HG03520 (cell line): Measurements from ENCODE around the gene PGGHG.
"Not testable (repeated sequence)": the region's sequence is repeated elsewhere in the genome, so short reads cannot be mapped to it uniquely, and the experiment has no call there.

ENCODE experiments used
- ATAC-seq: cut with Tn5 transposase; IDR thresholded peaks from one replicate; pipeline ENCODE4 v1.9.1; 2021; ENCODE audit warnings: mild to moderate bottlenecking, moderate library complexity; ENCODE audit not compliant: unreplicated experiment

Gene PGGHG

DNA sequence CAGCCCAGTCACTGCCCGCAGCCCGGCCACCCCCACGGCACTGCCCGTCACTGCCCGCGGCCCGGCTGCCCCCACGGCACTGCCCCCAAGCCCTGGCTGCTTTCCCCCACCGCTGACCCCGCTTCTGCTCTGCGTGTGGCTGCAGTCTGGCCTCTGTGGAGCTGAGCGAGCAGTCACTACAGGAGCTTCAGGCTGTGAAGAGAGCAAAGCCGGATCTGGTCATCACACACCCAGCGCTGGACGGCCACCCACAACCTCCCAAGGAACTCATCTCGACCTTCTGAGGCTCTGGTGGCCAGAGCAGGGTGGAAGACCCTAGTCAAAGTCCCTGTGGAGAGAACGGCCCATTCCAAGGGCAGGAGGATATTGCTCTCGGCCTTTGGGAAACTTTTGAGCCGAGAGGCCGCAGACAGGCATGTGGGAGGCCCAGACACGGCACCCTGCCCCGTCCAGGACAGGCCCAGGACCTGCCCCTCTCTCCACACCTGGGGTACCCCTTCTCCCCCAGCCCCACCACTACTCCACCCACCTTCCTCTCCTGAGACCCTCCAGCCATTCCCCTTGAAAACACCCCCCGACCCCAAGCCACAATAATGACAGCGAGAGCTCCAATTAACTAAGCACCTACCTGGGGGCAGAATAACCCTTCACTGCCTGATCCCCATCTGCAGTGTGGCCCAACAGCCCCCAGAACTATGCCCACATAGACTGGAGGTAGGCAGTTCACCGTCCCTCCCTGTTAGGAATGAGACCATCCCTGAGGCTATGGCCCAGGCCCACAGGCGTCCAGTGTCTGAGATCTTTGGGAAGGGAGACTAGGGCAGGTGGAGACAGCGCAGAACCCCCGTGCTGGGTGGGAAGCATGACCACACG lies 3.7 kb upstream of the PGGHG start:
- ATAC-seq = no peak

DNA sequence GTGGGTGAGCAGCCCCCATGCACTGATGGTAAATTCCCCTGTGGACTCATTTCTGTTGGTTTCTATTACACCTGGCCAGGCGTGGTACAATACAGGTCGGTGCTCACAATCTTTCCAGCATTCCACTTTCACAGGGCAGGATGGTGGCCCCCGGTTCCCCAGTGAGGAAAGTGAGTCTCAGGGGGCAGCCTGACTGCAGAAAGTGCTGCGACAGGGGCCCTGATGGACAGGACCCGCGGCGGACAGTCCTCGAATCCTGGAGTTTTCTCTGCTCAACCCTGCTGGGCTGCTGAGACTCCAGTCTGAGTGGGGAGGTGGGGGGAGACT lies 3.1 kb upstream of the PGGHG start:
- no peak for ATAC-seq

DNA sequence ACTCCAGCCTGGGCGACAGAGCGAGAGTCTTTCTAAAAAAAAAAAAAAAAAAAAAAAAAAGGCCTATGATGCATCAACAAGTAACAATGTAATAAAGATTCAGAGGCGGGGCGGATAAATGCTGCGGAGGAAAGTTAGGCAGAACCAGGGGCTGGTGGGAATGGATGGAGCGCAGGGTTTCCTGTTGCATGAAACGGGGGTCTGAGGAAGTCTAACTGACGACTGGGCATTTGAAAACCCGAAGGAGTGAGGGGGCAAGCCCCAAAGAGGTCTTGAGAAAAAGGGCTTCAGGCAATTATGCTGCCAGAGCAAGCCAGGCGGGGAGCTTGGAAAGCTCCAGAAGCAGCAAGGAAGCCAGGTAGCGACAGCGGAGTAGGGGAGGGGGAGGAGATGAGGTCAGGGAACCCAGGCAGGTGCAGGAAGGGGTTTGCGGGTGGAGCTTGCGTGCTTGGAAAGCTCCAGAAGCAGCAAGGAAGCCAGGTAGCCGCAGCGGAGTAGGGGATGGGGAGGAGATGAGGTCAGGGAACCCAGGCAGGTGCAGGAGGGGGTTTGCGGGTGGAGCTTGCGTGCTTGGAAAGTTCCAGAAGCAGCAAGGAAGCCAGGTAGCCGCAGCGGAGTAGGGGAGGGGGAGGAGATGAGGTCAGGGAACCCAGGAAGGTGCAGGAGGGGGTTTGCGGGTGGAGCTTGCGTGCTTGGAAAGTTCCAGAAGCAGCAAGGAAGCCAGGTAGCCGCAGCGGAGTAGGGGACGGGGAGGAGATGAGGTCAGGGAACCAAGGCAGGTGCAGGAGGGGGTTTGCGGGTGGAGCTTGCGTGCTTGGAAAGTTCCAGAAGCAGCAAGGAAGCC lies 1.7 kb upstream of the PGGHG start:
- ATAC-seq = not testable (repeated sequence)

DNA sequence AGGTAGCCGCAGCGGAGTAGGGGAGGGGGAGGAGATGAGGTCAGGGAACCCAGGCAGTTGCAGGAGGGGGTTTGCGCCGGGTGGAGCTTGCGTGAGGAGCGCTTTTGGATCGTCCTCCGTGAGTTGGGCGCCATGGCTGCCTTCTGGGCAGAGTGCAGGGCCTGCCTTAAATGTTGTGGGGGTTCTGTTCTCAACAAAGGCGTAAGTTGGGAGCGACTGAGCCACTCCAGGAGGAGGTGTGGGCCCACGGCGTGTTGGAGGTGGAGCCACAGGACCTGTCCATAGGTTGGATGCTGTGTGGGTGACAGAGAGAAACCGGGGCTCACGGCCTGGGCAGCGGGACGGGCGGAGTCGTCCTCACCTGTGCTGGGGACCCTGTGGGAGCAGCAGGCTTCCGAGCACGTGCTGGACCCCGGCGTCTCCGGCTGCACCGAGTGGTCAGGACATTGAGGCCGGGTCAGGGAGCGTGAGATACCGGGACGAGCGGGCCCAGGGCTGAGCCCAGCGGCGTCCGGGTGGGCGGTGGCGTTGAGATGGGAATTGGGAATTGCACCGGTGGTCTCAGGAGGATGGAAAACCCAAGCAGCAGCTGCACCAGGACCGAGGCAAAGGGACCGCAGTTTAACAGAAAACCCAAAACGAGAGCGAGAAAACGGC lies 977 bp upstream of the PGGHG start:
- no peak for ATAC-seq

DNA sequence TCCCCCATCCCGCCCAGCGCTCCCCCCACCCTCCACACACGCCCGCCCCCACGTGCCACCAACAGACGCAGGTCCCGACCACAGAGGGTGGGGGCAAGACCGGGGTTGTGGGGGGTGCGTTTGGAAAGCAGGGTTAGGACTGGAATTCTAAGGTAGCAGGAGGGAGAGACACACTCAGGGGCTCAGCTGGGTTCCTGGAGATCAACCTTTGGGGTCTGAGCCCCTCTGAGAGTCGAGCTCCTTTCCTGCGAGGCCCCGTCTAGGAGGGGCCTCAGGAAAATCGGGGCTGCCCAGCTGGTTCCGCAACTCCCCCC lies 429 bp downstream of the PGGHG start:
- ATAC-seq = no peak

DNA sequence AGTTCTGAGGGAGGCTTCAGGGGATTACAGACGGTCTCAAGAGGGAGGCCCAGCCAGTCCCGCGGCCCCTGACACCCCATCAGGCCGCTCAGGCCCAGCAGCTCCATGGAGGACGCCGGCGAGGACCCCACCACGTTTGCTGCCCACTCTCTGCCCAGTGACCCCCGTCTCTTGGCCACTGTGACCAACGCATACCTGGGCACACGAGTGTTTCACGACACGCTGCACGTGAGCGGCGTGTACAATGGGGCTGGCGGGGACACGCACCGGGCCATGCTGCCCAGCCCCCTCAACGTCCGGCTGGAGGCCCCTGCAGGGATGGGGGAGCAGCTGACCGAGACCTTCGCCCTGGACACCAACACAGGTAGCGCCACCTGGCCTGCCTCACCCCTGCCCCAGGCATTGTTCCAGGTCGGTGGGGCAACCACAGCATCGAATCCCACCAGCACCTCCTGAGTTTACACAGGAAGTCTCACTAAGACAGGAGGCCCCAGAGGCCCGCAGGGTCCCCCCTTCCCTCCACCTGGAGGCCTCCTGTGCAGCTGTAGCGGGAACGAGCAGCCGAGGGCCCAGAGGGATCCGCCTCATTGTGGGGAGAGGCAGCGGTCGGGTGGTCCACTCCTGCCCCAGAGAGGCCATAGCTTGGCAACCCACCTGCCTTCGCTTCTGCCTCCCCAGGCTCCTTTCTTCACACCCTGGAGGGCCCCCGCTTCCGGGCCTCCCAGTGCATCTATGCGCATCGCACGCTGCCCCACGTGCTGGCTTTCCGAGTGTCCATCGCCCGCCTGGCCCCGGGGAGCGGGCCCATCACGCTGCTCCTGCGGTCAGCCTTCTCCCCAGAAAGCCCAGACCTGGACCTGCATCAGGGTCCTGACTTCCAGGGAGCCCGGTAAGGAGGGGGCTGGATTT lies 1.0 kb downstream of the PGGHG start:
- no peak for ATAC-seq

DNA sequence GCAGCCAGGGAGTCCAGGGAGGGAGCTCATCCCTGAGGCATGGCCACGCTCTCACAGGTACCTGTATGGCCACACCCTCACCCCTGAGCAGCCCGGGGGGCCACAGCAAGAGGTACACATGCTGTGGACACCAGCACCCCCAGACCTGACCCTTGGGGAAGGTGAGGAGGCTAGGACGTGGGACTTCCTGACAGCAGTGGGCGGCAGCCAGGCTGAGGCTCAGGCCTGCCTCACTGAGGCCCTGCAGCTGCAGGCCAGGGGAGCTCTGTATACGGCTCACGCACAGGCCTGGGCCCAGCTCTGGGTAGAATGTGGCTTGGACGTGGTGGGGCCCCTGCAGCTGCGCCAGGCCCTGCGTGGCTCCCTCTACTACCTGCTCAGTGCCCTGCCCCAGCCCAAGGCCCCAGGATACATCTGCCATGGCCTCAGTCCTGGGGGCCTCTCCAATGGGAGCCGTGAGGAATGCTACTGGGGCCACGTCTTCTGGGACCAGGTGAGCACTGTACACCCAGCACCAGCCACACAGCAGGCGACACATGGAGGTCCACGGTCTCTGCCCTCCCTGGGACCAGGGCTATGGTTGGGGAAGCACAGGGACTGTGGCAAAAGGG lies 1.8 kb downstream of the PGGHG start:
- no peak for ATAC-seq

DNA sequence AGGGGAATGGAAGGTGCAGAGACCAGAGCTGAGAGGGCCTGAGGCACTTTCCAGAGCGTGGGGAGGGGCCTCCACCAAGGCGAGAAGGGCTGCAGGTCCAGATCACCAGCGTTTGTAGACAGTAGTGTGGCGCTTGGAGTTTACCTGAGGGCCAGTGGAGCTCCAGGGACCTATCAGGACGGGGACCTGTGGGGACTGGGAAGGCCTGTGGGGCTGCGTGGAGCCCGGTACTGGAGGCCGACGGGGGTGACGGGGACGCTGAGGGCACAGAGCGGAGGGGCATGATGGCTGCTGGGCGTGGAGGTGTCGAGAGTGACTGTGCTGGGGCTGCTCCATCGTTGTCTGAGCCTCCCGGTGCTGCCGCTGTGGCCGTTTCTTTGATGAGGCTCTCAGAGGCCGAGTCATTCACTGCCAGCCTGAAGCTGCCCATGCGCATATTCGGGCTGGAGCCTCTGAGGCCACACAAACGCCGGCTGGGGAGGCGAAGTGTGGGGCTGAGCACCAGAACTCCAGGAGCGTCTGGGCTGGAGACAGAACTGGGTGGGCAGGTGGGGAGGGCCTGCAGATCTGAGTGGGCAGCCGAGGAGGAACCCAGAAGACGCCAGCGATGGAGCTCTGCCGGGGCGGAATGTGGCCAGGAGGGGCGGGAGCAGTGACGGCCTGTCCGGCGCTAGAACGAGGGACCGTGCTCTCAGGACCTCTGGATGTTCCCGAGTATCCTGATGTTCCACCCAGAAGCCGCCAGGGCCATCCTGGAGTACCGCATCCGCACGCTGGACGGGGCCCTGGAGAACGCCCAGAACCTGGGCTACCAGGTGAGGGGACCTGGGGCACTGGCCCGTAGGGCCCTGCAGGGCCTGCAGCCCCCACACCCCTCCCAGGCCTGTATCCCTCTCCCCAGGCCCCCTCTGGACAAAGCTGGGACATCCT lies 2.6 kb downstream of the PGGHG start:
- no peak for ATAC-seq

DNA sequence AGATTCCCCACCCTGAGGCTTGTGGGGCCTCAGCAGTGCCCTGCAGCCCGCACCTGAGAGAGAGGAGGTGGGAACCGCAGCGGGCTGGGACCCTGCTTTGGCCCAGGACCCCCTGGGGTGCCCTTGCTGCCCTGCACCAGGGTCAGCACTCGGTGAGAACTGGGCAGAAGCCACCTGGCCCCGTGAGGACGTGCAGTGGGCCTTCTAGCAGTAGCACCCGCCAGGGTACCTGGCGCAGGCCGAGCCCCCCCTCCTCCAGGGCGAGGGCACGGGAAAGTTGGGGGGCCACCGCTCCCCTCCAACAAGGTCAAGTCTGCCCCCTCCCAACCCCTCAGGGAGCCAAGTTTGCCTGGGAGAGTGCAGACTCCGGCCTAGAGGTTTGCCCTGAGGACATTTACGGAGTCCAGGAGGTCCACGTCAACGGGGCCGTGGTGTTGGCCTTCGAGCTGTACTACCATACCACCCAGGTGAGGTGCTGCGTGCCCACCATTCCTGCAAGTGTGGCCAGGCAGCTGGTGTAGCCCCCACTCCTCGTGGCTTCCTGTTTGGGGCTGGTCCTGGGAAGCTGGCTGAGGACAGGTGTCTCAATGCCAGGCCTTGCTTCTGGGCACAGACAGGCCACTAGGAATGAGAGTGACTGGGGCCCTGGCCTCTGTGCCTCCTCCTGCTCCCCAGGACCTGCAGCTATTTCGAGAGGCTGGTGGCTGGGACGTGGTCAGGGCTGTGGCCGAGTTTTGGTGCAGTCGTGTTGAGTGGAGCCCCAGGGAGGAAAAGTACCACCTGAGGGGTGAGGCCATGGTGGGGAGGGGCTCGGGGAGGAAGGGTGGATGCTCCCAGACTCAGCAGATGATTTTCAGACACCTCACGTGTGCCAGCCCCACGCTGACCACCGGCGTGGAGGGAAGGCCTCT lies 3.5 kb downstream of the PGGHG start:
- no peak for ATAC-seq

DNA sequence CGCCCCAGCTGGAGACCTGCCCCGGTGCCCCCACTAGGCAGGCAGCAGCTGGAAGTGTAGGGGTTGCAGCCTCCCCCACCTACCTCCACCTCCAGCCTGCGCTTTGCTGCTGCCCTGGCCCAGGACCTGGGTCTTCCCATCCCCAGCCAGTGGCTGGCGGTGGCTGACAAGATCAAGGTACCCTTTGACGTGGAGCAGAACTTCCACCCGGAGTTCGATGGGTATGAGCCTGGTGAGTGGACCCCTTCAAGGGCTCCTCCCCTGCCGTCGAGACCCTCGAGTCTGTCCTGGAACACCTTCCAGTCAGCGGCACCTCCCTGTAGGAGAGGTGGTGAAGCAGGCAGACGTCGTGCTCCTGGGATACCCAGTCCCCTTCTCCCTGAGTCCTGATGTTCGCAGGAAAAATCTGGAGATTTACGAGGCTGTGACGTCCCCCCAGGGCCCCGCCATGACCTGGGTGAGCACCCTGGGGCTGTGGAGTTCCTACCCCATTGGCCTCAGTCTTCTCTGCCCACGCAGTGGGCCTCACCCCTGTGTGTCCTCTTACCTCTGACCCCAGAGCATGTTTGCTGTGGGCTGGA lies 4.4 kb downstream of the PGGHG start:
- ATAC-seq = no peak

DNA sequence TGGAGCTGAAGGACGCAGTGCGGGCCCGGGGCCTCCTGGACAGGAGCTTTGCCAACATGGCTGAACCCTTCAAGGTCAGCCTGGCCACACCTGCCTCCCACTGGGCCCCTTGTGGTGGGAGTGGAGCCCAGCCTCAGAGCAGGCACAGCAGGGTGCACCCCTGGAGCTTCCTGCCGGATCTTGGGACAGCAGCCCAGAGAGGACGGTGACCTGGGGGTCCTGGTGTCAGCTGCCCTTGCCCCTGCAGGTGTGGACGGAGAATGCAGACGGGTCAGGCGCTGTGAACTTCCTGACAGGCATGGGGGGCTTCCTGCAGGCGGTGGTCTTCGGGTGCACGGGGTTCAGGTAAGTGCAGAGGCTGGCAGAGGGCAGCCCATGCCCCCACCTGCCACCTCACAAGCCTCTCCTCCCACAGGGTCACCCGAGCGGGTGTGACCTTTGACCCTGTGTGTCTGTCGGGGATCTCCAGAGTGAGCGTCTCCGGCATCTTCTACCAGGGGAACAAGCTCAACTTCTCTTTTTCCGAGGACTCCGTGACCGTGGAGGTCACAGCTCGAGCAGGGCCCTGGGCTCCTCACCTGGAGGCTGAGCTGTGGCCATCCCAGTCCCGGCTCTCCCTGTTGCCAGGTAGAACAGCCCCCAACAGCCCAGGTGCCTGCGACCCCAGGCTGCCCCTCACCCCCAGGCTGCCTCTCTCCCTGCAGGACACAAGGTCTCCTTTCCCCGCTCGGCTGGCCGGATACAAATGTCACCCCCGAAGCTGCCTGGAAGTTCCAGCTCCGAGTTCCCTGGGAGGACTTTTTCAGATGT lies 5.1 kb downstream of the PGGHG start:
- ATAC-seq = no peak

DNA sequence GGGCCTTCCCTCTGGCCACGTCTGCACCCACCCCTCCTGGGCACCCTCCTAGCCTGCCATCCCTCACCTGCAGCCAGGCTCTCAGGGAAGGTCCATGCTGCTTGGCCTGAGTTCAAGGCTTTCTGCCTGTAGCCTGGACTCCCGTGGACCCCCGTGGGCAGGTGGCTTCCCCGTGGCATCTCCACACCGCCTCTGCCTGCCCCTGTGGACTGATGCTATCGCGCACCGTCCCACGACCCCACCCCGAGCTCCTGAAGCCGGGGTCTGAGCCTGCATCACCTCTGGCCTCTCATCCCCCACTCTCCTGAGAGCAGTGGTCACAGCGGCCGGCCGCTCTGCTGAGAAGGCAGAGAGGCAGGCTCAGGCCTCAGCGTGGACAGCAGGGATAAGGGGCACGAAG lies 5.9 kb downstream of the PGGHG start:
- no peak for ATAC-seq

DNA sequence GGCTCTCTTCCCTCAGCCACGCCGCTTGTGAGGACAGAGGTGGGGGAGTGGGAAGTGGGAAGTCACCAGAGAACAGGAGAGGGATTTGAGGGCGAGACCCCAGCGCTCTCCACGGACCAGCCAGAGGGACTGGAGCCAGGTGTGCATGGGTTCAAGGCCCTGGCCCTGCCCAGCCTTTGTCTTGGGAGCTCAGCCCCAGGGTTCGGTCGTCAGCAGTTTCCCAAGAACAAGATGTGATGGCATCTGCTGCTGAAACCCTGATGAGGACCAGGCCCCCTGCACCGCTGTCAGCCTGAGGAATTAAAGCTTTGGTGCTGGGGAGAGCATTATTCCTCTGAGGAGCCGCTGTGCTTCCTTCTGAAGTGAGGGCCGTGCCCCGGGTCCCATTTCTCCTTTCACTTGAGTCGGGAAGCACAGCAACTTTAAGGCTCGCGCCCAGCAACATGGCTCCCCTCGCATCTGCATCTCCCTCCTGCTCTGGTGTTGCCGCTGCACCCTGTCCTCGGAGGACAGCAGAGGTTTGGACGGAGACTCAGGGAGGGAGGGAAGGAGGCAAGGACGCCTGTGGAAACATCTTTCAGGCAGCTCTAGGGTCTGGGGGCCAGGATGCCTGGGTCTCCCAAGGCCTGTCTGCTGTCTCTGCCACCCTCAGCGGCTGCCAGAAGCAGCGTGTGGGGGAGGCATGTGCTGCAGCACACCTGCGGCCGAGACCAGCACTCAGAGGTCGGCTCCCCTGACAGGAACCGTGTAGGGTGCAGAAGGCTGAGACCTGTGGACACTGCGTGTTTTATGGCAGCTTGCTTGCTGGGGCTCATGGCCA lies 6.6 kb downstream of the PGGHG start:
- no peak for ATAC-seq

DNA sequence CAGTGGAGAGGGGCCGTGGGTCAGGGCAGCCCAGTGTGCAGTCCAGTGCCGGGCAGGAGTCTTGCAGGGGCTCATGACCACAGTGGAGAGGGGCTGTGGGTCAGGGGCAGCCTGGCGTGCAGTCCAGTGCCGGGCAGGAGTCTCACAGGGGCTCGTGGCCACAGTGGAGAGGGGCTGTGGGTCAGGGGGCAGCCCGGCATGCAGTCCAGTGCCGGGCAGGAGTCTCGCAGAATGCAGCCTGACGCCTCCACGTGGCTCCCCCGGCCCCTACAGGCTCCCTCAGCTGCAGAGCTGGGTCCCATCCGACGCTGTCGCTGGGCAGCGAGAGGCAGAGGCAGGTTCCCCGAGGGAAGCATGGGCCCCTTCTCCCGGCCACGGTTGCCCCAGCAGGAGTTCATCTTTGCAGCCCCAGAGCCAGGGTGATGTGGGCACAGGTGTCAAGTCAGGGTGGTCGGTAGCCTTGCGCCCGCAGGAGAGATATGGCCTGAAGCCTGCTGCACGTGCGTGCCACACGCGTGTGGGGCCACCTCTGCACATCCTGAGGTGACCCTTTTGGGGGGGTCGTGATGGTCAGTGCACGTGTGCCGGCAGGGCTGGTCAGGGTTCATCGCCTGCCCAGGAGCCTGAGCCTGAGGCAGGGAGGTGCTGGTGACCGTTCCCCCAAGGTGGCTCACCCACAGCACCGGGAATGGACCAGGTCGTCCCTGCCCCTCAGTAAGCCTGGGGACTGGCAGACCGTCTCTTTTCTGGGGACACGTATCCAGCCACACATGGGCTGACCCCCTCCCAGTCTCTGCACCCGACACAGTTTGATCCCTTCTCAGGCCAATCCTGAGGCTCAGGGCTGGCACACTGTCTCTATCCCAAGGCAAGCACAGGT lies 7.5 kb downstream of the PGGHG start:
- ATAC-seq = no peak

DNA sequence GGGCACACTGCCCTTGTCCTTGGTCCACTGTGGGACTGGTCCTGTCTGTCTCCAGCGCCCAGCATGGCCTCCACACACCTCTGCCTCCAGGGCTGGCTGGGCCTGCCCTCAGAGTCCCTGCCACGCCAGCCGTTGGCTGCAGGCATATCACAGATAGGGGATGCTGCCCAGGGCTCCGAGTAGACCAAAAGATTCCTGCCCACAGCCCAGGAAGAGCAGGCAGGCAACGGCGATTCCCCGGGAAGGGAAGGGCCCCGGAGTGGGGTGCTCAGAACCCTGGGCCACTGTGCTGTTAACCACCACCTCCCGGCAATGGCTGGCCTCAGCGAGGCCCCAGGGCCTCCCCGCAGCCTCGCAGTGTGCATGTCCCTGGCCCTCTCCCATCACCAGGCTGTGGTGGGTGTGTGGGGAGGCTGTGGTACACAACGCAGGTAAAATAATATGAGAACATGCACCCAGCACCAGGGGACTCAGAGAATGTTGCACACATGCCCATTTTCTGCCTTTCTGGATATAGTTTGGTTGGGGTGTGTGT lies 8.2 kb downstream of the PGGHG start:
- ATAC-seq = no peak
